Pancreas (tissue), 10 donors: ENCODE results near the gene PAFAH1B1. TPM values are rescaled to one million over a fixed set of nuclear protein-coding genes. Genes with fewer than 3 reads are reported as not detected.
"Not testable (repeated sequence)": the region's sequence is repeated elsewhere in the genome, so short reads cannot be mapped to it uniquely, and the experiment has no call there.

Experiments
- ATAC-seq, 4 donors: fragments of 200-7000 bp; cut with Tn5 transposase; one replicate each; pipeline versions ENCODE4 v1.8.0 to v1.9.1; 2020; ENCODE audit warnings: mild to moderate bottlenecking in 4 of 4, moderate library complexity in 4 of 4
- DNase-seq, 6 donors: peaks; one replicate each; pipeline ENCODE4 v3.0.0-alpha.2; 2020
- FAIRE-seq: peaks from 2 replicates; lab custom pipeline; 2012; peaks lifted over from hg19 to GRCh38; lab: Jason Lieb, UNC
- H3K27ac ChIP-seq, 4 donors: fragments of 200-600 bp; sonication (generic); 1 replicate in 3 of 4; 2 replicates in 1 of 4; pipeline versions ENCODE4 v1.5.0 to v1.8.0; 2020
- H3K27me3 ChIP-seq, 4 donors: fragments of 200-600 bp; one replicate each; pipeline ENCODE4 v1.8.0; 2021
- H3K36me3 ChIP-seq, 3 donors: fragments of 200-600 bp; sonication (generic) in 1 of 3; one replicate each; pipeline versions ENCODE4 v1.5.0 to v1.8.0; 2020 to 2021
- H3K4me1 ChIP-seq, 3 donors: fragments of 200-600 bp; one replicate each; pipeline ENCODE4 v1.8.0; 2021
- H3K4me3 ChIP-seq, 4 donors: fragments of 200-600 bp; sonication (generic) in 2 of 4; one replicate each; pipeline versions ENCODE4 v1.5.0 to v1.8.0; 2020 to 2021
- H3K9me3 ChIP-seq, 4 donors: fragments of 200-600 bp; one replicate each; pipeline ENCODE4 v1.8.0; 2021
- WGBS, 2 donors: extraction: QIAGEN DNeasy Blood & Tissue Kit; methylation state at CpG; one replicate each; pipeline ENCODE4 v1.1.7; 2013; 5-methylcytosine and 5-hydroxymethylcytosine counted together
- intact Hi-C, 3 donors: fragments of 100-400 bp; cut with DNase I; formaldehyde crosslinking; loops; one replicate each; pipeline versions ENCODE4 v1.11.1 to v1.14.2; 2022
- polyA plus RNA-seq, 2 donors: library from polyadenylated mRNA; stranded (reverse); fragments of 200-250 nt; gene quantifications; one replicate each; pipeline ENCODE4 v1.2.3, GENCODE V29; 2013
- total RNA-seq, 6 donors: library from RNA; stranded (reverse); fragmentation: NEBNext Ultra II Directional in 4 of 6; extraction: Animal tissue kit (Norgen Biotek cat#: 25700) in 4 of 6; gene quantifications; one replicate each; pipeline versions ENCODE4 v1.2.1 to v1.2.4, GENCODE V29; 2021 to 2023
- TF ChIP-seq, protein P1 (sequence below), 4 donors: fragments of 200-600 bp; sonication (generic) in 3 of 4; IDR thresholded peaks; one replicate each; pipeline versions ENCODE4 v1.5.0 to v1.8.0; 2021; ENCODE audit warnings: antibody characterized with exemption in 4 of 4
- donor health status: healthy with polysubstance abuse.
- donor health status: DM: no; HTN: no; CAD: no; lungs with moderate emphysema.
- donor health status: DM: no; HTN: no; CAD: no.
- donor health status: control.
- donor health status: control.
- donor health status: Bipolar disorder and iron deficiency.
- donor health status: DM: yes; HTN: yes; CAD: no.
- donor health status: DM: no; HTN: no; CAD: no.
- donor health status: DM: no; HTN: no; CAD: no.
- donor health status: DM: yes; HTN: yes; CAD: no.

Gene PAFAH1B1
- total RNA-seq: 10 to 100 TPM; 33.6 to 66.1 (median 37.4) TPM
- polyA plus RNA-seq: 10 to 100 TPM; 17.3 to 31.9 TPM

- TF ChIP-seq, protein P1, sequence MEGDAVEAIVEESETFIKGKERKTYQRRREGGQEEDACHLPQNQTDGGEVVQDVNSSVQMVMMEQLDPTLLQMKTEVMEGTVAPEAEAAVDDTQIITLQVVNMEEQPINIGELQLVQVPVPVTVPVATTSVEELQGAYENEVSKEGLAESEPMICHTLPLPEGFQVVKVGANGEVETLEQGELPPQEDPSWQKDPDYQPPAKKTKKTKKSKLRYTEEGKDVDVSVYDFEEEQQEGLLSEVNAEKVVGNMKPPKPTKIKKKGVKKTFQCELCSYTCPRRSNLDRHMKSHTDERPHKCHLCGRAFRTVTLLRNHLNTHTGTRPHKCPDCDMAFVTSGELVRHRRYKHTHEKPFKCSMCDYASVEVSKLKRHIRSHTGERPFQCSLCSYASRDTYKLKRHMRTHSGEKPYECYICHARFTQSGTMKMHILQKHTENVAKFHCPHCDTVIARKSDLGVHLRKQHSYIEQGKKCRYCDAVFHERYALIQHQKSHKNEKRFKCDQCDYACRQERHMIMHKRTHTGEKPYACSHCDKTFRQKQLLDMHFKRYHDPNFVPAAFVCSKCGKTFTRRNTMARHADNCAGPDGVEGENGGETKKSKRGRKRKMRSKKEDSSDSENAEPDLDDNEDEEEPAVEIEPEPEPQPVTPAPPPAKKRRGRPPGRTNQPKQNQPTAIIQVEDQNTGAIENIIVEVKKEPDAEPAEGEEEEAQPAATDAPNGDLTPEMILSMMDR (IDR thresholded peaks at IDR 0.05): no peak
- FAIRE-seq (no peak), ATAC-seq (peak; percentile 86 to 96 (median 94)), DNase-seq (peak; percentile 92 to 97 (median 94))
- 0 to 1% methylated on average over 46 to 86 of the region's 86 CpGs for WGBS, 2 donors
- no peaks in the 10 kb centered on the region for H3K9me3 ChIP-seq
- H3K4me1 ChIP-seq: peaks cover 17 to 20% (median 18%) of the 10 kb centered on the region in 3 donors
- no peaks in the 10 kb centered on the region for H3K36me3 ChIP-seq
- no peaks in the 10 kb centered on the region for H3K27me3 ChIP-seq
- peak within 1 kb of the TSS; percentile 76 to 95 (median 86) for H3K4me3 ChIP-seq
- H3K27ac ChIP-seq: peak within 1 kb of the TSS; percentile 93 to 98 (median 96)
- intact Hi-C loops: no loop called here
These were observed at the start of gene PAFAH1B1 for GRCh38 chr17:2592971-2593820. Gene PAFAH1B1, plus strand, starts transcription at chr17:2593654. Its CDS starts 44,635 bp downstream, at chr17:2638289.

GRCh38 chr17:2545393-2545792 lies 48.1 kb upstream of the PAFAH1B1 start:
- TF ChIP-seq, protein P1 (IDR thresholded peaks at IDR 0.05): no peak
- H3K9me3 ChIP-seq: no peaks in the 10 kb centered on the region
- no peak overlapping the region for H3K27ac ChIP-seq
- H3K36me3 ChIP-seq: no peaks in the 10 kb centered on the region
- H3K27me3 ChIP-seq: no peaks in the 10 kb centered on the region
- FAIRE-seq (no peak), ATAC-seq (peak; percentile 34 to 82 (median 52)), DNase-seq (peak in 1 of 6 donors; percentile 27)
- H3K4me3 ChIP-seq: no peak overlapping the region
- WGBS, 2 donors: 39 to 41% methylated on average over 7 of the region's 7 CpGs
- H3K4me1 ChIP-seq: no peaks in the 10 kb centered on the region
- intact Hi-C loops: no loop called here

GRCh38 chr17:2547176-2547575 lies 46.3 kb upstream of the PAFAH1B1 start:
- Histone ChIP-seq H3K4me1 (no peaks in the 10 kb centered on the region), H3K36me3 (no peaks in the 10 kb centered on the region), H3K4me3 (no peak overlapping the region), H3K9me3 (no peaks in the 10 kb centered on the region), H3K27ac (no peak overlapping the region), H3K27me3 (no peaks in the 10 kb centered on the region)
- DNase-seq: no peak
- 82 to 86% methylated on average over 9 of the region's 9 CpGs for WGBS, 2 donors
- peak in 1 of 4 donors; percentile 40 for ATAC-seq
- TF ChIP-seq, protein P1 (IDR thresholded peaks at IDR 0.05): no peak
- FAIRE-seq: no peak
- intact Hi-C loops: no loop called here

GRCh38 chr17:2548026-2548425 lies 45.4 kb upstream of the PAFAH1B1 start:
- DNase-seq, FAIRE-seq, H3K27me3 ChIP-seq, H3K4me1 ChIP-seq, H3K36me3 ChIP-seq, H3K9me3 ChIP-seq, intact Hi-C loops, ATAC-seq, H3K4me3 ChIP-seq, H3K27ac ChIP-seq: not testable (repeated sequence)
- 80 to 85% methylated on average over 9 of the region's 9 CpGs for WGBS, 2 donors

DNA sequence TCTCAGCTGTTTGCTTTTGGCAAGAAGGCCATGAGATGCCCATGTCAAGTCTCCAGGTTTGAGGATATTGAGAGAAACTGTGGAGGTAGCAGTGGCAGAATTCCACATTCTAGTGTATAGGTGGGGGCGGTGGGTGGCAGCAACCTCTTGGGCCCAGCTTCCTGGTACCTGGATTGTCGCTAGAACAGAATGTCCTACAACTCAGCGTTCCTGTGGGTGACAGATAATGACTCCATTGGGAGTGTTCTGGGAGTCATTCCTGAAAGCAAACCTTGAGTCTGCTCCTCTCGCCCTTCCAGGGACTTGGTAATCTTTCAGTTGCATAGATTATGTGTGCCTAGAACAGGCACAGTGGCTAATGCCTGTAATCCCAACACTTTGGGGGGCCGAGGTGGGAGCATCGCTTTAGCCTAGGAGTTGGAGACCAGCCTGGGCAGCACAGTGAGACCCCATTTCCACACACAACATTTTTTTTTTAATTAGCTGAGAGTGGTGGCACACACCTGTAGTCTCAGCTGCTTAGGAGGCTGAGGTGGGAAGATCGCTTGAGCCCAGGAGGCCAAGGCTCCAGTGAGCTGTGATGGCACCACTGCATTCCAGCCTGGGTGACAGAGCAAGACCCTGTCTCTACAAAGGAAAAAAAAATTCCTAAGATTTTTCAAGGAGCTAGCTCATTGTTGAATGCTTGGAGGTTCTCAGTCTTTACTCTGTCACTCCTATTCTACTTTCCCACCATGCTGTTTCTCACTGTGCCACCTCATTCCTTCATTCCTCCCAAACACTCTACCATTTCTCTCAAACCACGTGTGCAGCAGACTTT lies 43.9 kb upstream of the PAFAH1B1 start:
- no peaks in the 10 kb centered on the region for H3K9me3 ChIP-seq
- no peak overlapping the region for H3K27ac ChIP-seq
- TF ChIP-seq, protein P1 (IDR thresholded peaks at IDR 0.05): no peak
- H3K27me3 ChIP-seq: no peaks in the 10 kb centered on the region
- no peaks in the 10 kb centered on the region for H3K36me3 ChIP-seq
- ATAC-seq: no peak
- whole genome bisulfite sequencing, 2 donors: 84 to 85% methylated on average over 8 of the region's 8 CpGs
- intact Hi-C loops: no loop called here
- no peak for DNase-seq
- no peaks in the 10 kb centered on the region for H3K4me1 ChIP-seq
- H3K4me3 ChIP-seq: no peak overlapping the region
- FAIRE-seq: no peak
